Adrenal gland (tissue), 5 donors: Measurements from ENCODE around the gene SEMA4A.

Source experiments
- POLR2A ChIP-seq, 2 donors: fragments of 450-650 bp; IDR thresholded peaks; one replicate each; pipeline ENCODE4 v1.6.1; 2017; ENCODE audit warnings: antibody characterized with exemption in 2 of 2, mild to moderate bottlenecking in 2 of 2, moderate library complexity in 1 of 2
- TF ChIP-seq, protein P1 (sequence below), 6 experiments: fragments of 450-650 bp in 4 of 6; fragments of 200-600 bp in 2 of 6; sonication (generic) in 1 of 6; IDR thresholded peaks; 1 replicate in 5 of 6; 2 replicates in 1 of 6; pipeline versions ENCODE4 v1.5.1 to v1.8.0; 2016 to 2021; ENCODE audit warnings: antibody characterized with exemption in 6 of 6, mild to moderate bottlenecking in 2 of 6, moderate library complexity in 1 of 6
- donor health status: DM: no; HTN: no; CAD: no.

DNA sequence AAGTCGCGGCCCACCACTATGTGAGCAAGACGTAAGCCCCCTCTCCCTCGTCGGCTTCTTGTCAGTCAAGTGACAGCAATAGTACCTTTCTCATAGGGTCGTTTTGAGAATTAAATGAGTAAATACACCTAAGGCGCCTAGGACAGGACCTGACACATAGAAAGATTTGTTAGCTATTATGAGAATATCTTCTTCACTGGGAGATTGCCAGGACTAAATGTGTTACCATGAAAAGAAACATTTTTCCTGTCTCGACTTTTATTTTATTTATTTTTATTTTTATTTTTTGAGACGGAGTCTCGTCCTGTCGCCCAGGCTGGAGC is 60.2 kb downstream of the SEMA4A start:
- TF ChIP-seq, protein P1, sequence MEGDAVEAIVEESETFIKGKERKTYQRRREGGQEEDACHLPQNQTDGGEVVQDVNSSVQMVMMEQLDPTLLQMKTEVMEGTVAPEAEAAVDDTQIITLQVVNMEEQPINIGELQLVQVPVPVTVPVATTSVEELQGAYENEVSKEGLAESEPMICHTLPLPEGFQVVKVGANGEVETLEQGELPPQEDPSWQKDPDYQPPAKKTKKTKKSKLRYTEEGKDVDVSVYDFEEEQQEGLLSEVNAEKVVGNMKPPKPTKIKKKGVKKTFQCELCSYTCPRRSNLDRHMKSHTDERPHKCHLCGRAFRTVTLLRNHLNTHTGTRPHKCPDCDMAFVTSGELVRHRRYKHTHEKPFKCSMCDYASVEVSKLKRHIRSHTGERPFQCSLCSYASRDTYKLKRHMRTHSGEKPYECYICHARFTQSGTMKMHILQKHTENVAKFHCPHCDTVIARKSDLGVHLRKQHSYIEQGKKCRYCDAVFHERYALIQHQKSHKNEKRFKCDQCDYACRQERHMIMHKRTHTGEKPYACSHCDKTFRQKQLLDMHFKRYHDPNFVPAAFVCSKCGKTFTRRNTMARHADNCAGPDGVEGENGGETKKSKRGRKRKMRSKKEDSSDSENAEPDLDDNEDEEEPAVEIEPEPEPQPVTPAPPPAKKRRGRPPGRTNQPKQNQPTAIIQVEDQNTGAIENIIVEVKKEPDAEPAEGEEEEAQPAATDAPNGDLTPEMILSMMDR (IDR thresholded peaks at IDR 0.05): no peak
- no peak for TF ChIP-seq POLR2A (IDR thresholded peaks at IDR 0.05)
